ENCODE results near the gene SPPL2C.

The SPPL2C gene, protein sequence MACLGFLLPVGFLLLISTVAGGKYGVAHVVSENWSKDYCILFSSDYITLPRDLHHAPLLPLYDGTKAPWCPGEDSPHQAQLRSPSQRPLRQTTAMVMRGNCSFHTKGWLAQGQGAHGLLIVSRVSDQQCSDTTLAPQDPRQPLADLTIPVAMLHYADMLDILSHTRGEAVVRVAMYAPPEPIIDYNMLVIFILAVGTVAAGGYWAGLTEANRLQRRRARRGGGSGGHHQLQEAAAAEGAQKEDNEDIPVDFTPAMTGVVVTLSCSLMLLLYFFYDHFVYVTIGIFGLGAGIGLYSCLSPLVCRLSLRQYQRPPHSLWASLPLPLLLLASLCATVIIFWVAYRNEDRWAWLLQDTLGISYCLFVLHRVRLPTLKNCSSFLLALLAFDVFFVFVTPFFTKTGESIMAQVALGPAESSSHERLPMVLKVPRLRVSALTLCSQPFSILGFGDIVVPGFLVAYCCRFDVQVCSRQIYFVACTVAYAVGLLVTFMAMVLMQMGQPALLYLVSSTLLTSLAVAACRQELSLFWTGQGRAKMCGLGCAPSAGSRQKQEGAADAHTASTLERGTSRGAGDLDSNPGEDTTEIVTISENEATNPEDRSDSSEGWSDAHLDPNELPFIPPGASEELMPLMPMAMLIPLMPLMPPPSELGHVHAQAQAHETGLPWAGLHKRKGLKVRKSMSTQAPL

DNA sequence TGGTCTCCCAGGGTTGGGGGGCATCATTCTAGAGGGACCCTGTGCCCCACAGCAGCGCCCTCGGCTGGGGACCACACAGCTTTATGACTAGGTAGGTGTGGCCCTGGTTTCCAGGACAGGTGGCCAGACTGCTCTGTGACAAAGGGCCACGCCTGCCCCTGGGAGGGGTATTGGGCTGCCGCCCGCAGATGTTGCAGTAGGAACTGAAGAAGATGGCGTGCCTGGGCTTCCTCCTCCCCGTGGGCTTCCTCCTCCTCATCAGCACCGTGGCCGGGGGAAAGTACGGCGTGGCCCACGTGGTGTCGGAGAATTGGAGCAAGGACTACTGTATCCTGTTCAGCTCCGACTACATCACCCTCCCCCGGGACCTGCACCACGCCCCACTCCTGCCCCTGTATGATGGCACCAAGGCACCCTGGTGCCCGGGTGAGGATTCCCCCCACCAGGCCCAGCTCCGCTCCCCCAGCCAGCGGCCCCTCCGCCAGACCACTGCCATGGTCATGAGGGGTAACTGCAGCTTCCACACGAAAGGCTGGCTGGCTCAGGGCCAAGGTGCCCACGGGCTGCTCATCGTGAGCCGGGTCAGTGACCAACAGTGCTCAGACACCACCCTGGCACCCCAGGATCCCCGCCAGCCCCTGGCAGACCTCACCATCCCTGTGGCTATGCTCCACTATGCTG lies at the start of gene SPPL2C:
SPPL2C (plus strand) TSS at position 187 of the 681 bp plus-strand sequence; CDS start at position 213, 26 bp downstream.
- ATAC-seq = peak; percentile 33
- Mint-ChIP-seq H3K4me1 (no peaks in the 10 kb centered on the region), H3K27ac (no peak within 1 kb of the TSS), H3K9me3 (no peaks in the 10 kb centered on the region), H3K27me3 (no peaks in the 10 kb centered on the region), H3K4me3 (no peak within 1 kb of the TSS)
- DNase-seq = no peak

DNA sequence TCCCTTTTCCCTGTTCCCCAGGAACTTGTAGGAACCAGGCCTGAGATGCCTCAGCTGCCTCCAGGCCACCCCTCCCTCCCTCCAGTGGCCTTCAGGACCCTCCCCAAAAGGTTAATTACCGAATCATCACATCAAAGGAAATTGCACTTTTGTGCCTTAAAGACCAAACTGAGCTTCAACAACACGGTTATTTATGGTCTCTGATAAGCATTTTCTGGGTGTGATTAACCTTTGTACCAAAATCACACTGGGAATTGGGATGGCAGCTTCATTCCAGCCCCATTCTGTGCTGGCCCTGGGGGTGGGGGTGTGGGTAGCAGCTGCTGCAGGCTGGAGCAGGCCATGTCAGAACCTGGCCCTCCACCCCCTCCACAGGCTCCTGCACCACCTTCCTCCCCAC lies 43.9 kb upstream of the SPPL2C start:
- DNase-seq = no peak
- Mint-ChIP-seq H3K4me3 (no peak overlapping the region), H3K4me1 (no peaks in the 10 kb centered on the region), H3K27me3 (peaks cover 74% of the 10 kb centered on the region), H3K27ac (no peak overlapping the region), H3K9me3 (no peaks in the 10 kb centered on the region)
- no peak for ATAC-seq

DNA sequence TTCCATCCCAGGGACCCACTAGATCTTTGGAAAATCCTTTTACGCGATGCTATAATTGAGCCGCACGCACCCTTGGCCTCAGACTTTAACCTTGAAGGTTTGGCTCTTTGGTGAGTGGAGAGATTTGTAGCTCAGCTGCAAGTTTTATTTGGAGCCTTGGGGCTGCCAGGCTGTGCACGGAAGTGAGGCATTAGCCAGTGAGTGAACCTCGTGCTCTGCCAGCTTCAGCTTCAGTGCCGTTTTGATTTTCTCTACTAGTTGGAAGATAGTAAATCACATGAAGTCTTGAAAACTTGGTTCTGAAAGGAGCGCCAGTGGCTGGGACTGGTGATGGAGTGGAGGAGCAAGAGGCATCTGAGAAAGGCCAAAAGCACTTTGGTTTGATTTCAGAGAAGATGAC lies 43.3 kb upstream of the SPPL2C start:
- no peaks in the 10 kb centered on the region for H3K9me3 Mint-ChIP-seq
- no peaks in the 10 kb centered on the region for H3K4me1 Mint-ChIP-seq
- no peak overlapping the region for H3K4me3 Mint-ChIP-seq
- no peak for ATAC-seq
- DNase-seq = no peak
- no peak overlapping the region for H3K27ac Mint-ChIP-seq
- peaks cover 74% of the 10 kb centered on the region for H3K27me3 Mint-ChIP-seq

DNA sequence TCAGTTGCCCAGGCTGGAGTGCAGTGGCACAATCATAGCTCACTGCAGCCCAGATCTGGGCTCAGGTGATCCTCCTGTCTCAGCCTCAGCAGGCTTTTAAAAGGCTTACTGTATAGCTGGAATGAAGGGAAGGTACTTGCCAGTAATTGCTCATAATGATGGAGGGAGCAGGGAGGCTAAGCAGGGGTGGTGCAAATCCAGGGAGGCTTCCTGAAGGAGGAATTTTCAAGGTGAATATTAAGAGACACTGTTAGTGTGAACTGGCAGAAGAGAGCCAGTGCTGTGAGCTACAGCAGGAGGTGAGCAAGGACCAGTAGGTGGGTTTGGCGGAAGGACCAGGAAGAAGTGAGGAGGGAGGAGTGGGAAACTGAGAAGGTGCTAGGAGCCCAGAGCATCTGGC lies 35.8 kb upstream of the SPPL2C start:
- Mint-ChIP-seq H3K4me1 (no peaks in the 10 kb centered on the region), H3K4me3 (no peak overlapping the region), H3K27me3 (peaks cover 46% of the 10 kb centered on the region), H3K27ac (no peak overlapping the region), H3K9me3 (no peaks in the 10 kb centered on the region)
- ATAC-seq (no peak), DNase-seq (no peak)

DNA sequence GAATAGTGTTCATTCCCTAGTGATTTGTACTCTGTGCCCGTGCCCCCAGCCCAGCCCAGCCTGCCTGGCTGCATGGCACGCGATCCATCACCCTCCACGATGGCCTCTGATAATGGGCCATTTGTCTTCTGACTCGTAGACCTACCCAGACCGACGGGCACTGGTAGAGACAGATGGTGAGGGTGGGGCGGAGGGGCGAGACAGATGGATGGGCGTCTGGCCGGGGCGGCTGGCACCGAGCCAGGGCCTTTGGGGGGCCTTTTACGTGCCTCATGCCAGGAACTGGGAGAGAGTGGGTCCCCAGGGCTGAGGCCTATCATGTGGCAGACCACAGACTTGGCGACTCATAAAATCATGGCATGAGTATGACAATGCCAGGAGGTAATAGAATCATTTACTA lies 35.2 kb upstream of the SPPL2C start:
- Mint-ChIP-seq H3K4me3 (no peak overlapping the region), H3K27me3 (peaks cover 39% of the 10 kb centered on the region), H3K9me3 (no peaks in the 10 kb centered on the region), H3K27ac (no peak overlapping the region), H3K4me1 (no peaks in the 10 kb centered on the region)
- DNase-seq (no peak), ATAC-seq (no peak)

DNA sequence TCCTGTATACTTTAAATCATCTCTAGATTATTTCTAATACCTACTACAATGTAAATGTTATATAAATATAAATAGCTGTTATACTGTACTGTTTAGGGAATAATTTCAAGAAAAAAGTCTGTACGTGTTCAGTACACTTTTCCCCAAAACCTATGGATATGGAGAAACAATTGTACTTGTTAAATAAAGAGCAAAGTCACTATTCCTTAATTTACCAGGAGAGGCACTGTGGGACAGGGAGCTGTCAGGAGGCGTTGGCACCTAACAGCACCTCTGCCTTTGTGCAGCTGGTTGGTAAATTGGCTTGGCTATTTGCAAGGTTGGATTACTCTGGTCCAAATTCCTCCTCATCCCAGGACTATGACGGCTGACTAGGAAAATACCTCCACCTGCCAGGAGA lies 32.6 kb upstream of the SPPL2C start:
- ATAC-seq = no peak
- Mint-ChIP-seq H3K4me3 (no peak overlapping the region), H3K9me3 (no peaks in the 10 kb centered on the region), H3K4me1 (no peaks in the 10 kb centered on the region), H3K27me3 (peaks cover 19% of the 10 kb centered on the region), H3K27ac (no peak overlapping the region)
- DNase-seq = no peak

DNA sequence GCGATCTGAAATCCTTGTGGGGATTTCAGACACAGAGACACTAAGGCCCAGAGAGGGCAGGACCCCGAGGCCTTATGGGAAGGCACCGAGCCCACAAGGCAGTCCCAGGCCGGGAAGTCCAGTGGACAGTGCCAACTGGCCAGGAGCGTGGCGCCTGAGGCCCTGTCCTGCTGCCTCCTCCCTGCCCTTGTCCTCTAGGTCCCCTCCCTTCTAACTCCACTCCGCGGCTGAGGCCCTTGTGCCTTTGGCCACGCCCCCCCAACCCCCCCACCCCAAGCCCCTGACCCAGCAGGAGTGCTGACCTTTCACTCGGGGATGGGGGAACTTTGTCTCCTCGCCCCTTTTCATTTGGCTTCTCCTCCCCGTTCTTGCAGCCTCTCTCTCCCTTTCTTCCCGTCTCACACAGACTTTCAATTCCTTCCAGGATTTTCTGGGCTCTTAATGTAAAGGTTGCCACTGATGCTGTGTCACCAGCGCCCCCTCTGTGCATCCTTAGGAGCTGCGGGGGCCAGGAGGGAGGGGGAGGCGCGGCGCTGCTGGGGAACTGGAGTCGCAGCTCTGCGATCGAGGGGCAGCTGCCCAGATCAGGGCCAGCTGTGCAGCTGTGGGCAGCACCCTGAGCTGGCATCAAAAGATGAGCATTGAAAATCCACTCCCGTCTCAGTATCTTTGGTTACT lies 31.5 kb upstream of the SPPL2C start:
- Mint-ChIP-seq H3K4me1 (no peaks in the 10 kb centered on the region), H3K9me3 (no peaks in the 10 kb centered on the region), H3K4me3 (no peak overlapping the region), H3K27me3 (peaks cover 16% of the 10 kb centered on the region), H3K27ac (no peak overlapping the region)
- DNase-seq = no peak
- ATAC-seq = no peak

DNA sequence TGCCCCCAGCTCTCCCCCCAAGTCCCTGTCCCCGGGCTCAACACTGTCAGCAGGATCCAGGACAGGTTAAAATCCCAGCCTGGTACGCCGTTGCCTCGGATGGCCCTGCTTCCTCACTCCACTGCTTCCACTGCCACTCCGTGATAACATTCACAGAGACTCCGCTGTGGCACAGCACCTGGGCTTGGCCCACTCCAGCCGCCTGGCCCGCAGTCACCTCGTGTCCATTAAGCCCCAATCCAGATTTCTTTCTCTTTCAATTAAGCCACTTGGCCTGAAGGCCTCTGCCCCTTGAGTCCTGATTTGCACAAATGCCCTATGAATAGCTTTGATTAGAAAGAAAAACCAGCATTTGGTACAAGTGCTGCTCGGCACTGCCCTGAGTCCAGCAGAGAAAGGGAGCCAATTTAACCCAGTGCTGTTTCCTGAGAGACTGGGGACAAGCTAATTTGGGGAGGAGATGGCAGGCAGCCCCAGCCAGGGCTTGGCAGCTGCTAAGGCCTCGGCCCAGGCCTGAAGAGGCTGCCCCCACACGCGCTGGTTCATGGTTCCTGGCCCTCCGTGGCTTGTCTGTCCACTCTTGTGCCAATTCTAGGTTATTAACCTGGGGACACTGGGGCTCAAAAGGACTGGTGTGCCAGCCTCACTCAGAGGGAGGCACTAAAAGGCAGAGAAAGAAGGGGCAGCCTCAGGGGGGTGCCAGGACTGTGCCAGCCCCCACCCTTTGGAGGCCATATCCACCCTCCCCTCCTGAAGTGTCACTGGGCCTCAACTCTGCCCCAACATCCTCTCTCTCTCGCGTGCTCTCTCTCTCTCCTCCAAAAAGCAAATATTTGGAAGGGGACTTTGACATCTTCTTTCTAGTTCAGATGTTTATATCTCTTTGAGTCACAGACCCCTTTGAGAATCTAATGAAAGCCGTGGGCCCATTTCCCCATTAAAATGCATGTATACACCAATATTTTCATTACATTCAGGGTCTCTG lies 29.8 kb upstream of the SPPL2C start:
- ATAC-seq = no peak

DNA sequence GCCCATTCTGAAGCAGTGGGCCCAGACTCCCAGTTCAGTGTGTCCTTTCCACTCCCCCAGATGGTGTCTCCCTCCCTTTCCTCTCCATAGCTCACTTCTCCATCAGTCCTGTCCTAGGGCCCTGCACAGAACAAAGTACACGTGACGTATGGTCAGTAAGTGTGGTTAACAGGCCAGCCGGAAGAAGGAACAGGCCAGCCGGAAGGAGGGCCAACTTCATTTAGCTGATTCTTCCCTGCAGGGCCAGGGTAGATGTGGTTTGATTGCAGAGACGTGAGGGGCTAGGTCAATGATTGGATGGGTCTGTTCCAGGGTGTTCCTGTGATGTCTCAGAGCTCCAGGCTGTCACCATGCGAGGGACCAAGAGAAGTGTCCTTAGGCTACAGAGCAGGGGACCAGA lies 28.9 kb upstream of the SPPL2C start:
- no peaks in the 10 kb centered on the region for H3K9me3 Mint-ChIP-seq
- ATAC-seq (no peak), DNase-seq (no peak)
- H3K27me3 Mint-ChIP-seq = peaks cover 29% of the 10 kb centered on the region
- H3K4me1 Mint-ChIP-seq = no peaks in the 10 kb centered on the region
- no peak overlapping the region for H3K27ac Mint-ChIP-seq
- no peak overlapping the region for H3K4me3 Mint-ChIP-seq

More for the DNA sequence above, 29.8 kb upstream of the SPPL2C start:
- Mint-ChIP-seq H3K27me3 (peaks cover 21% of the 10 kb centered on the region), H3K27ac (no peak overlapping the region), H3K4me1 (no peaks in the 10 kb centered on the region), H3K4me3 (no peak overlapping the region), H3K9me3 (no peaks in the 10 kb centered on the region)
- no peak for DNase-seq

DNA sequence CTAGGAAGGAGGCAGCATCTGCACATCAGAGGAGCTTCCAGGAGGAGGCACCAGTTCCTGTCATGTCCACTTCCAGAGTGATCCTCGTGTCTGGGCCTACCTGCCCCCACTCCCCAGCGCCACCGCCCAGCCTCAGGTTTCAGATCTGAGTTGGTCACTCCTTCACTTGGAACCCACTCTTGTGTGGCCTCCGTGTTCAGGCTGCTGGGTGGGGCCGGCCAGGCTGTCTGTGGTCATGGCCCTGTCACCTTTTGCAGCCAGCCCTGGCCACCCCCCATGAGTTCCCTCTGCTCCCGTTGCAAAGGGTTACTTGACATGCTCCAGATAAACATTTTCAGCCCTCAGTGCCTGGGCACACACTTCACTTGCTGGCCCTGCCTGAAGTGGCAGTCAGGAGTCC lies 26.6 kb upstream of the SPPL2C start:
- Mint-ChIP-seq H3K27me3 (peaks cover 24% of the 10 kb centered on the region), H3K4me1 (no peaks in the 10 kb centered on the region), H3K27ac (no peak overlapping the region)

DNA sequence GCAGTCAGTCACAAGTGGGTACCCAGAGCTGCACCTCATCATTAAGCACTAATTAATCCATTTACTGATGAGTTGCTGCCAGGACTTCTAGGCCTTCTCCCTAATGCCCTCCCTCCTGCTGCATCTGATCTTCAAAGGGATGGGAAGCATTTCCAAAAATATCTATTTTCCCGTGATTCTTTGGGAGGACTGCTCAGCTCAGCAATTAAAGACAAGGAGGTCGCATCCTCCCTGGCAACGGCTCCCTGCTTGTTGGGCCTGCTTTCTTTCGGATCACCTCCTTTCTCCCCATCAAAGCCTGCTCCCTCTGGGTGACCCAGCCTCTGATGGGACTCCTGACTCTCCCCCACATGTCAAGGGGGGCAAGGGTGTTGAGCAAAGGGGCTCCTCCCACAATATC lies 26.0 kb upstream of the SPPL2C start:
- ATAC-seq = no peak

More for the DNA sequence above, 26.6 kb upstream of the SPPL2C start:
- ATAC-seq (no peak), DNase-seq (no peak)
- Mint-ChIP-seq H3K4me3 (no peak overlapping the region), H3K9me3 (no peaks in the 10 kb centered on the region)

DNA sequence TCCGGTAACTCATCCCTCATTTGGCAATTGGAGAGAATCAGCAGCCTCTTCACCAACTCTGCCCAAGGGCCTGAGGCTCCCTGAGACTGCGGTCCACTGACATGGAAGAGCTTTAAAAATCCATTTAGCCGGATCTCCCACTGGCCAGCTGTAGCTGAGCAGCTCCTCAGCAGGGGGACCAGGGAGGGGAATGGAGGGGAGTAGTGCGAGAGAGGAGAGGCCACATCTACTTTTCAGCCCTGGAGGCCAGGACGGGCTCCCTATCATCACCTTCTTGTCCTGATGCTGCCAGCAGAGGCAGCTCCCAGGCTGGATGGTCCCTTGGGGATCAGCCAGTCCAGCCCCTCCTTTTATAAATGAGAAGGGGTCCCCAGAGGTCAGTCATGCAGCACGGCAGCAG lies 25.0 kb upstream of the SPPL2C start:
- DNase-seq = no peak
- Mint-ChIP-seq H3K9me3 (no peaks in the 10 kb centered on the region), H3K27ac (no peak overlapping the region), H3K27me3 (peaks cover 17% of the 10 kb centered on the region), H3K4me1 (no peaks in the 10 kb centered on the region), H3K4me3 (no peak overlapping the region)
- no peak for ATAC-seq

More for the DNA sequence above, 26.0 kb upstream of the SPPL2C start:
- H3K27me3 Mint-ChIP-seq = peaks cover 18% of the 10 kb centered on the region
- H3K4me1 Mint-ChIP-seq = no peaks in the 10 kb centered on the region
- H3K27ac Mint-ChIP-seq = no peak overlapping the region
- no peak overlapping the region for H3K4me3 Mint-ChIP-seq
- DNase-seq = no peak
- H3K9me3 Mint-ChIP-seq = no peaks in the 10 kb centered on the region

DNA sequence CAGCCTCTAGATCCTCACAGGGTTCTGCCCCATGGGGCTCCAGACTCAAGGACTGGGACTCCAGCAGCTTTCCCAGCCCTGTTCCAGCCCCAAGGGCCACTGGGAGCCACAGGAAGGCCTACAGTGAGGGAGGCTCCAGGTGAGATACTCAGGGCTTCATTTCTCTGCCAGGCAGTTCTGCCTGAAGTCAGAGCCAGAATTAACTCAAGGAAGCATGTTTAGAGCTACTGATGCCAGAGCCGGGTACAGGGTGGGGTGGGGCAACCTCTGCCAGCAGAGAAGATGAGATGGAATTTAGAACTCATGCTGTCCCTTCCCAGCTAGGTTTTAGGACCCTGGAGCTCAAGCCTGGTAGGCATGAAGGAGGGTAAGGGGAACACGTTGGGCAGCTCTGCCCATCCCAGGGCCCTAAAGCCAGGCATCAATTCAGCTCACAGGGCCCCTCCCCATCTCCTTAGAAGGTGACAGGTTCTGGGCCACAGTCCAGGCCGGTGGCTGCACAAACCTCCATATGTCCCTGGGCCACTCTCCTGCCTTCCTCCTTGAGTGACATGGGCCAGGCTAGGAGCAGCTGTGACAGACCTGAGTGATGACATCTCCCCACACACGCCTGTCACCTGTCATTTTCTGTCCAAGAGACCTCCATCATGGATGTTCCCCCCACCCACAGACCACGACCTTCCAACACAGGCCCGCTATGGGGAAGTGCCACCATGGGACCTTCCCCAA lies 24.5 kb upstream of the SPPL2C start:
- no peak overlapping the region for H3K4me3 Mint-ChIP-seq
- H3K27me3 Mint-ChIP-seq = peaks cover 17% of the 10 kb centered on the region
- no peak overlapping the region for H3K27ac Mint-ChIP-seq
- ATAC-seq = no peak
- H3K9me3 Mint-ChIP-seq = no peaks in the 10 kb centered on the region
- no peaks in the 10 kb centered on the region for H3K4me1 Mint-ChIP-seq
- no peak for DNase-seq

DNA sequence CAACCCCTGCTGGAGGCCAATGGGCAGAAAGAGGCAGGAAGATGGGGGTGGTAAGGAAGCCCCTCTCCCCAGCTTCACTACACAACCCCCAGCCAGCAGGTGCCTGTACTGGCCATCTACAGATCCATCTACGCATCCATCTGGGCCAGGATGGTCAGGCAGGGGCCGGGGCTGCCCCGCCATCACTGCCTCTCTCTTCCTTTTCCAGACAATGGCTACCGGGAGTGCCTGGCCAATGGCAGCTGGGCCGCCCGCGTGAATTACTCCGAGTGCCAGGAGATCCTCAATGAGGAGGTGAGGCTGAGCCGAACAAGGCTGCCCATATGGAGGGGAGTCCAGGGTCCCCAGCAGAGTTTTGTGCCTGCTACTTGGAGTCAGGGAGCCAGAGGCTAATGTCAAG lies 23.5 kb upstream of the SPPL2C start:
- Mint-ChIP-seq H3K9me3 (no peaks in the 10 kb centered on the region), H3K4me3 (no peak overlapping the region), H3K27ac (no peak overlapping the region), H3K27me3 (peaks cover 17% of the 10 kb centered on the region), H3K4me1 (no peaks in the 10 kb centered on the region)
- DNase-seq (no peak), ATAC-seq (no peak)

All from stimulated activated naive CD8-positive, alpha-beta T cell treated with anti-CD3 and anti-CD28 coated beads, Interleukin-15, amount 100 ng/mL, for 72 hours (primary cell).